Colonic mucosa (tissue), 4 donors: ENCODE data around the gene ZDHHC3. TPM values are rescaled to one million over a fixed set of nuclear protein-coding genes. Genes with fewer than 3 reads are reported as not detected.
"Not testable (repeated sequence)": the region's sequence is repeated elsewhere in the genome, so short reads cannot be mapped to it uniquely, and the experiment has no call there.

ENCODE experiments used
- DNase-seq: peaks from one replicate; pipeline ENCODE4 v3.0.0-alpha.2; 2020
- H3K27ac ChIP-seq: fragments of 200-600 bp; one replicate; pipeline ENCODE4 v1.8.0; 2021
- H3K27me3 ChIP-seq: fragments of 200-600 bp; one replicate; pipeline ENCODE4 v1.8.0; 2021
- H3K36me3 ChIP-seq: fragments of 200-600 bp; one replicate; pipeline ENCODE4 v1.8.0; 2021
- H3K4me1 ChIP-seq: fragments of 200-600 bp; one replicate; pipeline ENCODE4 v1.8.0; 2021; ENCODE audit warnings: mild to moderate bottlenecking
- H3K4me3 ChIP-seq: fragments of 200-600 bp; one replicate; pipeline ENCODE4 v1.8.0; 2021
- H3K9ac ChIP-seq, 2 donors: one replicate each; pipeline ENCODE4 v1.7.0; 2013; ENCODE audit warnings: control low read depth in 2 of 2, low read depth in 2 of 2, low read length in 2 of 2
- H3K9me3 ChIP-seq: fragments of 200-600 bp; one replicate; pipeline ENCODE4 v1.8.0; 2021
- intact Hi-C: fragments of 100-400 bp; cut with DNase I; formaldehyde crosslinking; loops from one replicate; pipeline ENCODE4 v1.14.1; 2022
- total RNA-seq, 2 donors: library from RNA; stranded (reverse); fragmentation: NEBNext Ultra II Directional in 1 of 2; extraction: Animal tissue kit (Norgen Biotek cat#: 25700) in 1 of 2; gene quantifications; one replicate each; pipeline ENCODE4 v1.2.1, GENCODE V29; 2021
- TF ChIP-seq, protein P1 (sequence below): fragments of 200-600 bp; IDR thresholded peaks from one replicate; pipeline ENCODE4 v1.8.0; 2022; ENCODE audit warnings: antibody characterized with exemption, mild to moderate bottlenecking
- donor health status: healthy.
- donor health status: DM: no; HTN: no; CAD: no.
- donor health status: DM: no; HTN: no; CAD: no.

Gene ZDHHC3
- total RNA-seq, 2 donors from 2014 or later: 152 to 162 TPM

GRCh38 chr3:44989636-44990373 is 13.8 kb upstream of the ZDHHC3 start:
- Histone ChIP-seq H3K27ac (no peak overlapping the region), H3K9ac (no peak overlapping the region), H3K4me1 (peaks cover 12% of the 10 kb centered on the region), H3K9me3 (no peaks in the 10 kb centered on the region), H3K4me3 (no peak overlapping the region), H3K27me3 (no peaks in the 10 kb centered on the region), H3K36me3 (no peaks in the 10 kb centered on the region)
- intact Hi-C loops: no loop called here
- TF ChIP-seq, protein P1, sequence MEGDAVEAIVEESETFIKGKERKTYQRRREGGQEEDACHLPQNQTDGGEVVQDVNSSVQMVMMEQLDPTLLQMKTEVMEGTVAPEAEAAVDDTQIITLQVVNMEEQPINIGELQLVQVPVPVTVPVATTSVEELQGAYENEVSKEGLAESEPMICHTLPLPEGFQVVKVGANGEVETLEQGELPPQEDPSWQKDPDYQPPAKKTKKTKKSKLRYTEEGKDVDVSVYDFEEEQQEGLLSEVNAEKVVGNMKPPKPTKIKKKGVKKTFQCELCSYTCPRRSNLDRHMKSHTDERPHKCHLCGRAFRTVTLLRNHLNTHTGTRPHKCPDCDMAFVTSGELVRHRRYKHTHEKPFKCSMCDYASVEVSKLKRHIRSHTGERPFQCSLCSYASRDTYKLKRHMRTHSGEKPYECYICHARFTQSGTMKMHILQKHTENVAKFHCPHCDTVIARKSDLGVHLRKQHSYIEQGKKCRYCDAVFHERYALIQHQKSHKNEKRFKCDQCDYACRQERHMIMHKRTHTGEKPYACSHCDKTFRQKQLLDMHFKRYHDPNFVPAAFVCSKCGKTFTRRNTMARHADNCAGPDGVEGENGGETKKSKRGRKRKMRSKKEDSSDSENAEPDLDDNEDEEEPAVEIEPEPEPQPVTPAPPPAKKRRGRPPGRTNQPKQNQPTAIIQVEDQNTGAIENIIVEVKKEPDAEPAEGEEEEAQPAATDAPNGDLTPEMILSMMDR: no peak
- DNase-seq: no peak

GRCh38 chr3:44989141-44989540 is 13.2 kb upstream of the ZDHHC3 start:
- no peaks in the 10 kb centered on the region for H3K36me3 ChIP-seq
- H3K27ac ChIP-seq: no peak overlapping the region
- DNase-seq: no peak
- no peak overlapping the region for H3K4me3 ChIP-seq
- H3K4me1 ChIP-seq: peaks cover 12% of the 10 kb centered on the region
- H3K27me3 ChIP-seq: no peaks in the 10 kb centered on the region
- TF ChIP-seq, protein P1: no peak
- no peaks in the 10 kb centered on the region for H3K9me3 ChIP-seq
- H3K9ac ChIP-seq: no peak overlapping the region
- intact Hi-C loops: no loop called here

DNA sequence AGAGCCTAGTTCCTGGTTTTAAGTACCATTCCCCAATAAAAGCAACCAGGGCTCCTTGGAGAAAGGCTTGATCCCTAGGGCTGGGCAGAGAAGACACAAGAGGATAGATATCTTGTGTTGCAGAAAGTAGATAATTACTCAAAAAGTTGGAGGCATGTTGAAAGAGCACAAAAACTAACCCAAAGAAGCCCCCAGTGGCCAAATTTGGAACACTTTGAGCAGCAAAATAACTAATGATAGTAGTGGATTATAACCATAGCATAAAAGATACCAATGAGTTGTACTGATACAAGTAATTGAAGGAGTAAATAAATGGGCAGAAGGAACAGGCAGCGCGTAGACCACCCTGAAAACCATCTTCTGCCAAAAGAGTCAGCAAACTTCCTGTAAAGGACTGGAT is 12.1 kb upstream of the ZDHHC3 start:
- intact Hi-C loops: no loop called here
- H3K4me1 ChIP-seq: peaks cover 5% of the 10 kb centered on the region
- no peaks in the 10 kb centered on the region for H3K36me3 ChIP-seq

DNA sequence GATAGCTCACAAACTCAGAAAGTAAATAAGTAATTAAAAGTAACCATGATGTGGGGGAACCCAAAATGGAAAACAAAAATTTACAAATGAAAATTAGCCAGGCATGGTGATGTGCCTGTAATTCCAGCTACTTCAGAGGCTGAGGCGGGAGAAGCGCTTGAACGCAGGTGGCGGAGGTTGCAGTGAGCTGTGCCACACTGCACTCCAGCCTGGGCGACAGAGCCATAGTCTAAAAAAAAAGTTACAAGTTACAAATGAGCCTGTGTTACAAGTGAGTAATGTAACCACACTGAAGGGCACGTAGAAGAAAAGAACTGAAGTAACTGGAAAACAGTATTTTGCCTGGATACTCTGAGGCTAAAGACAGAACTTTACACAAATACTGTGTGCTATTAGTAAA is 11.4 kb upstream of the ZDHHC3 start:
- Histone ChIP-seq H3K9me3 (no peaks in the 10 kb centered on the region), H3K4me1 (no peaks in the 10 kb centered on the region), H3K4me3 (no peak overlapping the region), H3K36me3 (no peaks in the 10 kb centered on the region), H3K27me3 (no peaks in the 10 kb centered on the region), H3K27ac (no peak overlapping the region), H3K9ac (no peak overlapping the region)
- intact Hi-C loops: no loop called here
- no peak for DNase-seq
- TF ChIP-seq, protein P1: no peak

More for the DNA sequence above, 12.1 kb upstream of the ZDHHC3 start:
- Histone ChIP-seq H3K27me3 (no peaks in the 10 kb centered on the region), H3K4me3 (no peak overlapping the region), H3K27ac (no peak overlapping the region), H3K9ac (no peak overlapping the region), H3K9me3 (no peaks in the 10 kb centered on the region)
- DNase-seq: no peak
- TF ChIP-seq, protein P1: peak; percentile 25

DNA sequence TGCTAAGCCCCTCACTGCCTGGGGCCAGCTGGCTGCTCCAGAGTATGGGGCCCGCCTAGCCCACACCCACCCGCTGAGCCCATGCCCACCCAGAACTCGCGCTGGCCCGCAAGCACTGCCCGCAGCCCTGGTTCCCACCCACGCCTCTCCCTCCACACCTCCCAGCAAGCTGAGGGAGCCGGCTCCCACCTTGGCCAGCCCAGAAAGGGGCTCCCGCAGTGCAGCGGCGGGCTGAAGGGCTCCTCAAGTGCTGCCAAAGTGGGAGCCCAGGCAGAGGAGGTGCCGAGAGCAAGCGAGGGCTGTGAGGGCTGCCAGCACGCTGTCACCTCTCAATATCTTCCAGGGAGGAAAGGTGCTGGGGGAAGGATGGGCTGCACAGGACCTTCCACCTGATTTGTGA is 10.4 kb upstream of the ZDHHC3 start:
- not testable (repeated sequence) for DNase-seq

DNA sequence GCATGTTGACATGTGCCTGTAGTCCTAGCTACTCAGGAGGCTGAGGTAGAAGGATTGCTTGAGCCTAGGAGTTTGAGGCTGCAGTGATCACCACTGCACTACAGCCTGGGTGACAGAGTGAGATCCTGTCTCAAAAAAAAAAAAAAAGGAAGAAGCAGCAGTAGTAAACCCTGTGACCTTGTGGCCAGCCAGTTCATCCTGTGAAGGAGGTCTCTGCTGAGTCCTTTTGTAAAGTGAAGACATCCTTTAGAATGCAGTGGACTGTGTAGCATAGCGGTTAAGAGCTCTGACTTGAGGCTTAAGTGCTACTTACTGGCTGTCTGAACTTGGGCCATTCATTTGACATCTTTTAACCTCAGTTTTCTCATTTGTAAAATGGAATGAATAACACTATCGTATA is 8.4 kb upstream of the ZDHHC3 start:
- Histone ChIP-seq H3K4me3 (no peak overlapping the region), H3K27ac (no peak overlapping the region), H3K36me3 (no peaks in the 10 kb centered on the region), H3K9ac (no peak overlapping the region), H3K4me1 (no peaks in the 10 kb centered on the region), H3K27me3 (no peaks in the 10 kb centered on the region), H3K9me3 (no peaks in the 10 kb centered on the region)
- intact Hi-C loops: no loop called here
- TF ChIP-seq, protein P1: no peak
- DNase-seq: no peak

More for the DNA sequence above, 10.4 kb upstream of the ZDHHC3 start:
- H3K4me1 ChIP-seq, H3K27ac ChIP-seq, H3K9me3 ChIP-seq, H3K4me3 ChIP-seq, H3K27me3 ChIP-seq, H3K9ac ChIP-seq, H3K36me3 ChIP-seq, intact Hi-C loops: not testable (repeated sequence)
